C4-2B (cell line): ENCODE measurements around the gene POU2F1.
"Not testable (repeated sequence)": the region's sequence is repeated elsewhere in the genome, so short reads cannot be mapped to it uniquely, and the experiment has no call there.

Experiments
- H3K27ac ChIP-seq: fragments of 450-650 bp; 2 replicates; pipeline ENCODE4 v1.5.1; 2017
- CTCF ChIP-seq: fragments of 450-650 bp; conservative IDR thresholded peaks from 2 replicates; pipeline ENCODE4 v1.5.1; 2017; ENCODE audit warnings: mild to moderate bottlenecking
- ZFX ChIP-seq: fragments of 450-650 bp; IDR thresholded peaks from 2 replicates; pipeline ENCODE4 v1.6.1; 2017

The POU2F1 gene

GRCh38 chr1:167310732-167311131, 90.0 kb downstream of the POU2F1 start:
- TF ChIP-seq ZFX (no peak), CTCF (no peak)
- no peak overlapping the region for H3K27ac ChIP-seq

GRCh38 chr1:167312871-167313270, 92.2 kb downstream of the POU2F1 start:
- no peak overlapping the region for H3K27ac ChIP-seq
- TF ChIP-seq ZFX: no peak
- no peak for TF ChIP-seq CTCF

GRCh38 chr1:167314671-167315070, 94.0 kb downstream of the POU2F1 start:
- no peak overlapping the region for H3K27ac ChIP-seq
- TF ChIP-seq CTCF (no peak), ZFX (no peak)

- H3K27ac ChIP-seq: no peak overlapping the region
- TF ChIP-seq ZFX: no peak
- TF ChIP-seq CTCF: no peak
Observed at GRCh38 chr1:167317463-167317862, 96.8 kb downstream of the POU2F1 start.

GRCh38 chr1:167319206-167319605, 98.5 kb downstream of the POU2F1 start:
- not testable (repeated sequence) for H3K27ac ChIP-seq

GRCh38 chr1:167322483-167322882, 101.8 kb downstream of the POU2F1 start:
- H3K27ac ChIP-seq: no peak overlapping the region
- TF ChIP-seq ZFX (no peak), CTCF (no peak)

- TF ChIP-seq ZFX (no peak), CTCF (no peak)
- no peak overlapping the region for H3K27ac ChIP-seq
Observed at GRCh38 chr1:167325151-167325550, 104.5 kb downstream of the POU2F1 start.

GRCh38 chr1:167328306-167328815, 107.7 kb downstream of the POU2F1 start:
- no peak overlapping the region for H3K27ac ChIP-seq
- no peak for TF ChIP-seq CTCF
